Mucosa of gallbladder (tissue), 1 donor: ENCODE results near the gene TFPT. TPM values are rescaled to one million over a fixed set of nuclear protein-coding genes. Genes with fewer than 3 reads are reported as not detected.
A peak's percentile ranks its signal among the peaks of the same experiment; 100 is the strongest.

Source experiments
- DNase-seq: peaks from one replicate; pipeline ENCODE4 v3.0.0-alpha.2; 2020; ENCODE audit warnings: low spot score
- total RNA-seq: library from RNA; stranded (reverse); gene quantifications from one replicate; pipeline ENCODE4 v1.2.1, GENCODE V29; 2021
- donor health status: DM: no; HTN: no; CAD: no.

Gene TFPT
- total RNA-seq: 23.2 TPM

GRCh38 chr19:54115109-54116063 is at the start of gene TFPT, which contains the start of gene PRPF31:
Gene TFPT (minus strand): TSS chr19:54115657. CDS start chr19:54115269, 388 bp downstream.
Gene PRPF31 (plus strand): TSS chr19:54115754. CDS start chr19:54118279, 2,525 bp downstream.
- DNase-seq: peak; percentile 98

GRCh38 chr19:54165222-54165621 is 49.8 kb upstream of the TFPT start:
- DNase-seq: no peak

GRCh38 chr19:54164369-54165068 is 49.1 kb upstream of the TFPT start:
- peak; percentile 83 for DNase-seq

- no peak for DNase-seq
Observed at GRCh38 chr19:54162884-54163283, 47.4 kb upstream of the TFPT start.

- DNase-seq: peak; percentile 90
Observed at GRCh38 chr19:54162241-54162805, 46.9 kb upstream of the TFPT start.

GRCh38 chr19:54160854-54161253 is 45.4 kb upstream of the TFPT start:
- no peak for DNase-seq

GRCh38 chr19:54160182-54160811 is 44.8 kb upstream of the TFPT start:
- DNase-seq: no peak

GRCh38 chr19:54159352-54160181 is 44.1 kb upstream of the TFPT start, which contains the start of gene LENG1:
Gene LENG1 (minus strand): TSS chr19:54159721. CDS start chr19:54159695, 26 bp downstream.
- DNase-seq: peak; percentile 100

GRCh38 chr19:54158812-54159351 is 43.4 kb upstream of the TFPT start:
- DNase-seq: no peak

- DNase-seq: no peak
Observed at GRCh38 chr19:54156953-54157352, 41.5 kb upstream of the TFPT start.

- no peak for DNase-seq
Observed at GRCh38 chr19:54156490-54156889, 41.0 kb upstream of the TFPT start.

GRCh38 chr19:54155694-54156093 is 40.2 kb upstream of the TFPT start:
- no peak for DNase-seq

- no peak for DNase-seq
Observed at GRCh38 chr19:54154603-54155345, 39.3 kb upstream of the TFPT start.

GRCh38 chr19:54153731-54154326 is 38.4 kb upstream of the TFPT start:
- no peak for DNase-seq

GRCh38 chr19:54152878-54153524 is 37.5 kb upstream of the TFPT start:
- DNase-seq: no peak

GRCh38 chr19:54152267-54152666 is 36.8 kb upstream of the TFPT start:
- no peak for DNase-seq

GRCh38 chr19:54151362-54152035 is 36.0 kb upstream of the TFPT start:
- no peak for DNase-seq
